HEK293T (cell line): ENCODE data around the gene FKRP.

Experiments used
- CTCF ChIA-PET: fragments of 350-600 bp; formaldehyde crosslinking; extraction: SDS; loops from one replicate; lab custom pipeline; 2021; ENCODE audit warnings: antibody characterized with exemption, inconsistent platforms; lab: Yijun Ruan, JAX
- POLR2A ChIA-PET: fragments of 350-600 bp; formaldehyde crosslinking; extraction: SDS; loops from one replicate; lab custom pipeline; 2020; ENCODE audit warnings: antibody characterized with exemption, inconsistent platforms; lab: Yijun Ruan, JAX
- DNase-seq: peaks from one replicate; pipeline ENCODE4 v3.0.0; 2012; ENCODE audit warnings: mixed read lengths; ENCODE audit errors: extremely low spot score
- ARNT ChIP-seq: fragments of 450-650 bp; IDR thresholded peaks from 2 replicates; pipeline ENCODE4 v1.6.1; 2017; ENCODE audit warnings: mild to moderate bottlenecking
- BHLHE40 ChIP-seq: fragments of 450-650 bp; IDR thresholded peaks from 2 replicates; pipeline ENCODE4 v1.6.1; 2016; ENCODE audit warnings: mild to moderate bottlenecking, moderate library complexity, borderline replicate concordance
- CTBP1 ChIP-seq: fragments of 450-650 bp; IDR thresholded peaks from 2 replicates; pipeline ENCODE4 v1.6.1; 2016; ENCODE audit warnings: borderline replicate concordance
- ELF4 ChIP-seq: fragments of 450-650 bp; IDR thresholded peaks from 2 replicates; pipeline ENCODE4 v1.6.1; 2017; ENCODE audit warnings: antibody characterized with exemption
- FOXA1 ChIP-seq: fragments of 450-650 bp; IDR thresholded peaks from 2 replicates; pipeline ENCODE4 v1.6.1; 2016; ENCODE audit warnings: mild to moderate bottlenecking
- FOXK2 ChIP-seq: fragments of 450-650 bp; IDR thresholded peaks from 2 replicates; pipeline ENCODE4 v1.6.1; 2016; ENCODE audit warnings: mild to moderate bottlenecking
- FOXM1 ChIP-seq: fragments of 450-650 bp; IDR thresholded peaks from 2 replicates; pipeline ENCODE4 v1.6.1; 2017; ENCODE audit warnings: mild to moderate bottlenecking, borderline replicate concordance
- HDGF ChIP-seq: fragments of 450-650 bp; IDR thresholded peaks from 2 replicates; pipeline ENCODE4 v1.6.1; 2017; ENCODE audit warnings: antibody characterized with exemption, borderline replicate concordance
- L3MBTL2 ChIP-seq: fragments of 450-650 bp; conservative IDR thresholded peaks from 2 replicates; pipeline ENCODE4 v1.6.1; 2016; ENCODE audit warnings: mild to moderate bottlenecking
- LEF1 ChIP-seq: fragments of 450-650 bp; IDR thresholded peaks from 2 replicates; pipeline ENCODE4 v1.6.1; 2017; ENCODE audit warnings: mild to moderate bottlenecking, borderline replicate concordance
- NFRKB ChIP-seq: fragments of 450-650 bp; IDR thresholded peaks from 2 replicates; pipeline ENCODE4 v1.6.1; 2016; ENCODE audit warnings: mild to moderate bottlenecking, moderate library complexity
- SP1 ChIP-seq: fragments of 450-650 bp; IDR thresholded peaks from 2 replicates; pipeline ENCODE4 v1.6.1; 2017
- SUZ12 ChIP-seq: fragments of 450-650 bp; IDR thresholded peaks from 2 replicates; pipeline ENCODE4 v1.6.1; 2016; ENCODE audit warnings: mild to moderate bottlenecking
- TARDBP ChIP-seq: fragments of 450-650 bp; IDR thresholded peaks from 2 replicates; pipeline ENCODE4 v1.6.1; 2016
- ZNF384 ChIP-seq: fragments of 450-650 bp; IDR thresholded peaks from 2 replicates; pipeline ENCODE4 v1.6.1; 2016
- TF ChIP-seq, protein P1 (sequence below): fragments of 450-650 bp; IDR thresholded peaks from 2 replicates; pipeline ENCODE4 v1.6.1; 2016

FKRP gene

DNA sequence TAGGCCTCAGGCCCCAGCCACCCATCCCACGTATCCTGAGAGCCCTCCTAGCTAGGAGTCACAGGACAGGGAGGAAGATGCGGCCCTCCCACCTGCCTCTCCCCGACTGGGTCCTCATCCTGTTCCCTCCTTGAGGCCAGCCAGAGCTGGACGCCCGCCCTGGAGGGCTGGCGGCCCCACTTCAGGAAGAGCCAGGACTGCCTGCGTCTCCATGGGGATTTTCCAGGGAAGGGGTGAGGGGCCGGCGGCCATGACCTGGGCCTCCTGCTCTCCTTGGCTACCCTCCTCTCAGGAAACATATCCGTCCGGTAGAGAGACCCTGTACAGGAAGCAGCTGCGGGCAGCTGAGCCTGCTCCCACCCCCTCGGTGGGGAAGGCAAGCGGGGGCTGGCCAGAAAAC, 17.6 kb upstream of the FKRP start:
- ChIA-PET POLR2A (no interaction called here), CTCF (interaction anchor here (1.2 to 1.8 kb wide), 3 partner anchors 11 to 24 kb away, joined by 4 to 9 read pairs (median 5); no protein-coding TSS in a partner anchor)
- TF ChIP-seq ELF4 (no peak), FOXM1 (no peak)
- DNase-seq: no peak

DNA sequence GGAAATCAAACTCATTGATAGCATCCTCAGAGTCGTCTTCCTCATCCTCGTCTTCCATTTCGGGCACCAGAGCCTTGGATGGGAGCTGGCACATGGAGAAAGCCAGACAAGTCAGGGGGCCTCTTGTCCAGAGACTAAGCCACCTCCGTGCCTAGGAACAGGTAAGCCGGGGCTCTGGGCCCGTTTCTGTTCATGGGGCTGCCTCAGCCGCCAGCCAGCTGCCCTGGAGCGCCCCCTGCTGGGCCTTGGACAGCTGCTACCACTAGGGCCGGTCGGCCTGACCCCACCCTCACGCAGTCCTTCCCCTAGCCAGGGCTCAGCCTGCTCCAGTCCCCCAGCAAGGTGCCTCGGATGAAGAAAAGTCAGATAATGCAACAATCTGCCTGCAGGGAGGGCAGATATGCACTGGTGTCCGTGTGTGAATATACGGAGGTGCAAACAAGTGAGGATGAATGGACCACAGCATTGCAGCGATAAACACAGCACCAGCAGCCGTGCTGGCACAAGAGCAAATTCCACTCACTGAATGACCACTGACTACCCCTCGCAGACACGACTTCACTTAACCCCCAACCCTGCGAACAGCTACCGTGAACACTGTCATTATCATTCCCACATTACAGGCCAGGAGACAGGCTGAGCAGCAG, 17.0 kb upstream of the FKRP start:
- POLR2A ChIA-PET: no interaction called here
- TF ChIP-seq NFRKB: no peak
- no peak for TF ChIP-seq ELF4
- no peak for TF ChIP-seq ARNT
- DNase-seq: peak; percentile 86
- CTCF ChIA-PET: interaction anchor here (1.1 to 1.8 kb wide), 5 partner anchors 8 to 25 kb away, joined by 4 to 9 read pairs (median 5); no protein-coding TSS in a partner anchor

DNA sequence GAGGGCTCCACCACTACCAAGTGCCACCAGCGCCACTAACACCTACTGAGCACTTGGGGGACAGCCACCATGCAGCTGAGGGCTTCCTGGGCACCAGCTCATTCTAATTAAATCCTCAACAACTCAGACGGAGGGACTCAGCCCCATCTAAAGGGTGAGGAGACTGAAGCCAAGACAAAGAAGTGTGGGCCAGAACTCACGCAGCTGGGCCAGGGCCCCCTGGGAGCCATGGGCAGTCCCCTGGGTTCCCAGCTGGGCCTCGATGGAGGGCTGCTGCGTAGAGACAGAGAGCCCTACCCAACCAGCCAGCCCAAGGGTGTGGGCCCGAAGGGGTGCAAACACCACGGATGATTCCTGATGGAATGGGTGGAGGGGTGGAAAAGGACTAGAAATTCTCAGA, 16.2 kb upstream of the FKRP start:
- POLR2A ChIA-PET: interaction anchor here (0.7 kb wide), 1 partner anchor 13 kb away, joined by 3 read pairs; no protein-coding TSS in a partner anchor
- TF ChIP-seq SUZ12: no peak
- TF ChIP-seq L3MBTL2: no peak
- no peak for TF ChIP-seq FOXA1
- TF ChIP-seq LEF1: no peak
- no peak for TF ChIP-seq ZNF384
- TF ChIP-seq NFRKB: no peak
- no peak for TF ChIP-seq CTBP1
- no peak for TF ChIP-seq BHLHE40
- TF ChIP-seq ELF4: no peak
- no peak for TF ChIP-seq FOXM1
- TF ChIP-seq FOXK2: no peak
- no peak for TF ChIP-seq ARNT
- no peak for TF ChIP-seq SP1
- DNase-seq: no peak
- CTCF ChIA-PET: interaction anchor here (1.1 to 1.8 kb wide), 4 partner anchors 7 to 26 kb away, joined by 4 to 9 read pairs (median 5); no protein-coding TSS in a partner anchor

DNA sequence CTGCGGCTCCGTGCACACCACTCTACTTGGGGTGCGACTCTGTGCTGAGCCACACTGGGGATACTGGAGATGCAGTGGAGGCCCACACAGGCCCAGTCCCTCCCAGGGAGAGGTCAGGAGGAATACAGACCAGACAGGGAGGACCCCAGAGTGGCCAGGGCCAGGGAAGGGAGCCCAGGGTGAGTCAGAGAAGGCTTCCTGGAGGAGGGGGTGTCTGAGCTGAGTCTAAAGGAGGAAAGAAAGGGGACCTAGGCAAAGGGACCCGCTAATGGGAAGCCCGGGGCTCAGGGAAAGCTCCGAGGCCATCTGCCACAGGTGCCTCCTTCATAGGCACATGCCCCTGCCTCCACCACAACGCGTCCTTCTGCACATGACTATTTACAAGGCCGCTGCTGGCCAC, 15.7 kb upstream of the FKRP start:
- no peak for TF ChIP-seq SUZ12
- TF ChIP-seq LEF1: no peak
- no peak for TF ChIP-seq SP1
- no peak for TF ChIP-seq CTBP1
- TF ChIP-seq FOXM1: no peak
- no peak for TF ChIP-seq TARDBP
- no peak for TF ChIP-seq NFRKB
- no peak for TF ChIP-seq HDGF
- POLR2A ChIA-PET: interaction anchor here (0.7 to 0.8 kb wide), 2 partner anchors 12 kb away, joined by 3 read pairs; no protein-coding TSS in a partner anchor
- no peak for DNase-seq
- CTCF ChIA-PET: interaction anchor here (0.8 to 1.2 kb wide), 3 partner anchors 10 to 69 kb away, joined by 3 to 5 read pairs (median 4); no protein-coding TSS in a partner anchor

DNA sequence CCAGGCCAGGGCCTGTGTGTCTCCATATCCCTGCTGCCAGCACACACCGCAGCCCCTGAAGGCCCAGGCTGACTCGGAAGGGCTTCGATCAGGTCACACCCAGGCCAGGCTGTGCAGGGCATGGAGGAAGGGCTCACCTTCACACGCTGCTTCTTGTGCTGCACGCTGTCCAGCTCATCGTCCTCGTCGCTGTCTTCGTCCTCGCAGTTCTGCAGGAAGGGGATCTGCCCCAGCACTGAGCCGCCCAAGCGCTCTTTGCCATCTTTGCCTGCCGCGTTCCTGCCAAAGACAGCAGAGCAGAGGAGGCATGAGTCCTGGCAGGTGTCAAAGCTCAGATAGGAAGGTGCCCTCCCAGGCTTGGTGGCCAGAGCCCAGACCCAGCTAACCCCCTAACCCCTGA, 15.3 kb upstream of the FKRP start:
- CTCF ChIA-PET: interaction anchor here (0.8 to 1.2 kb wide), 2 partner anchors 27 to 69 kb away, joined by 3 to 4 read pairs; no protein-coding TSS in a partner anchor
- TF ChIP-seq FOXA1: no peak
- TF ChIP-seq SP1: no peak
- TF ChIP-seq, protein P1, sequence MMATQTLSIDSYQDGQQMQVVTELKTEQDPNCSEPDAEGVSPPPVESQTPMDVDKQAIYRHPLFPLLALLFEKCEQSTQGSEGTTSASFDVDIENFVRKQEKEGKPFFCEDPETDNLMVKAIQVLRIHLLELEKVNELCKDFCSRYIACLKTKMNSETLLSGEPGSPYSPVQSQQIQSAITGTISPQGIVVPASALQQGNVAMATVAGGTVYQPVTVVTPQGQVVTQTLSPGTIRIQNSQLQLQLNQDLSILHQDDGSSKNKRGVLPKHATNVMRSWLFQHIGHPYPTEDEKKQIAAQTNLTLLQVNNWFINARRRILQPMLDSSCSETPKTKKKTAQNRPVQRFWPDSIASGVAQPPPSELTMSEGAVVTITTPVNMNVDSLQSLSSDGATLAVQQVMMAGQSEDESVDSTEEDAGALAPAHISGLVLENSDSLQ: no peak
- TF ChIP-seq ZNF384: no peak
- TF ChIP-seq LEF1: no peak
- no peak for TF ChIP-seq ARNT
- TF ChIP-seq BHLHE40: no peak
- no peak for TF ChIP-seq CTBP1
- TF ChIP-seq NFRKB: no peak
- no peak for TF ChIP-seq TARDBP
- TF ChIP-seq FOXK2: no peak
- no peak for TF ChIP-seq SUZ12
- TF ChIP-seq L3MBTL2: no peak
- no peak for TF ChIP-seq ELF4
- no peak for TF ChIP-seq FOXM1
- TF ChIP-seq HDGF: no peak
- no peak for DNase-seq
- POLR2A ChIA-PET: interaction anchor here (0.8 to 1.3 kb wide), 2 partner anchors 12 to 54 kb away, joined by 3 read pairs; no protein-coding TSS in a partner anchor

DNA sequence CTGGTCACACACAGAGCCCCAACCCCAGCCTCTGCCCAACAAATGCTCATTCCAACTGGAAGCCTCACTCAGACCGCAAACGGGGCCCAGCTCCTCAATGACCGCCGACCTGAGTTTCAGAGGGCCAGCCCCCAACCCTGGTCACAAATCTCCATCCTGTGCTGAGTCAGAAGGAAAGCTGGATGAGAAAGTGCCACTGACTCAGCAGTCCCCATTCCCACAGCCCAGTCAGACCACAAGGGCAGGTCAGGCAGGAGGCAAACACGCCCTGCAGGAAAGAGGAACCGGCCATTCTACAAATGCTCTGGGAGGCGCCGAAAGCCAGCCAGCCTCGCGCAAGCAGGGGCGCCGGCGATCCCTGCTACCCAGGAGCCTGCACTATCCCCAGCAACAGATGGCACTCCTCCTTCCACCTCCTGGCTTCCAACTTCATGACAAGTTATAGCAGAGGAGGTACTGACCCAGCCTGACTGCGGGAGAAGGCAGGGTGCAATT, 14.8 kb upstream of the FKRP start:
- ChIA-PET POLR2A (interaction anchor here (0.8 to 1.3 kb wide), 2 partner anchors 11 to 54 kb away, joined by 3 read pairs; no protein-coding TSS in a partner anchor), CTCF (interaction anchor here (0.8 to 1.2 kb wide), 2 partner anchors 27 to 69 kb away, joined by 3 to 4 read pairs; no protein-coding TSS in a partner anchor)
- TF ChIP-seq NFRKB: no peak
- TF ChIP-seq, protein P1: no peak
- no peak for TF ChIP-seq SP1
- no peak for TF ChIP-seq CTBP1
- TF ChIP-seq ZNF384: no peak
- no peak for TF ChIP-seq FOXA1
- no peak for TF ChIP-seq FOXK2
- TF ChIP-seq HDGF: no peak
- no peak for TF ChIP-seq LEF1
- no peak for TF ChIP-seq TARDBP
- TF ChIP-seq L3MBTL2: no peak
- TF ChIP-seq BHLHE40: no peak
- TF ChIP-seq SUZ12: no peak
- TF ChIP-seq FOXM1: no peak
- no peak for TF ChIP-seq ARNT
- no peak for TF ChIP-seq ELF4
- no peak for DNase-seq
